Stimulated activated effector memory CD8-positive, alpha-beta T cell treated with anti-CD3 and anti-CD28 coated beads, Interleukin-12 subunit alpha, Interleukin-12 subunit beta, amount 100 ng/mL, for 72 hours (primary cell): ENCODE measurements around the gene MAN1C1.

Experiments used
- ATAC-seq: fragments of 150-1000 bp; cut with Tn5 transposase; 2 replicates; pipeline ENCODE4 v1.10.0; 2021
- DNase-seq, 2 donors: peaks; one replicate each; pipeline ENCODE4 v3.0.0; 2021 to 2022; ENCODE audit warnings: low spot score in 2 of 2
- H3K27ac Mint-ChIP-seq: one replicate; pipeline ENCODE4 v1.8.0; 2022; ENCODE audit warnings: mild to moderate bottlenecking, mixed read lengths
- H3K36me3 Mint-ChIP-seq: one replicate; pipeline ENCODE4 v1.8.0; 2022; ENCODE audit warnings: mild to moderate bottlenecking, mixed read lengths
- H3K4me1 Mint-ChIP-seq: one replicate; pipeline ENCODE4 v1.8.0; 2022; ENCODE audit warnings: mixed read lengths
- H3K4me3 Mint-ChIP-seq: one replicate; pipeline ENCODE4 v1.8.0; 2022; ENCODE audit warnings: mild to moderate bottlenecking, mixed read lengths
- H3K9me3 Mint-ChIP-seq: one replicate; pipeline ENCODE4 v1.8.0; 2022; ENCODE audit warnings: mixed read lengths

The MAN1C1 gene

DNA sequence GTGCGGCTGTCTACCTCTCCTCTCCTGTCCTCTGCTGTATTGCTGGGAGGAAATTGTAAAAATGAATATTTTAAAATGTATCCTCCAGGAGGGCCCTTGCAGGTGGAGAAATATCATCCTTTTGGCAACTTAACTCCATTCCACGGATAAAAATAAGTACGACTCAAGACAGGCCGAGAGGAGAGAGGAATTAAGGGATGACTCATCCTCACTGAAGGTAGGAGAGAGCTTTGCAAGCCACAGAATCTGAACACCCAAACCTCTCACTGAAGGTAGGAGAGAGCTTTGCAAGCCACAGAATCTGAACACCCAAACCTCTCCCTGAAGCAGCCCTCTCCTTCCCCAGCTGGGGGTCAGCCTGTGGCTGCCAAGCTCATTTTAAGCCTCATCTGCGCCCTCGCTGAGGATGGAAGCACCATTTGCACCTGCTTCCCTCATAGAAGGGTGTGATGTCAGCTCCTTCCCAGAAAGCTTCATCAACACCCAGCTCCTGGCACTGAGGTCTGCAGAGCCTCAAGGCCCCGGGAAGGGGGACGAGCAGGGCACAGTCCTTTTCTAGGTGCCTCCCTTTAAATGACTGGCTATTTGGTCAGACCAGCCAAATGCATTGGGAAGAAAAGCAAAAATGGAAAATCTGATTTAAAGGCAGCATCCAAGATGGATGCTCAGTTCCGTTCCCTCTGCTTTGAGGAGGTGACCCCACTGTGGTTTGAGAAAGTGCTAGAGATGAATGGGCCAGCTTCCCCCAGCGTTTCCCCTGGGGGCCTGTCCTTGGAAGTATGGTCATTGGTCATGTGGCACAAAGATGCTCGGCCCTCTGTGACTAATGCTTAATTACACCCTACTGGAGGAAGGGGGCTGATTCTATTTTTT, 170.5 kb downstream of the MAN1C1 start:
- H3K9me3 Mint-ChIP-seq: no peaks in the 10 kb centered on the region
- no peak overlapping the region for H3K27ac Mint-ChIP-seq
- no peak overlapping the region for H3K4me3 Mint-ChIP-seq

DNA sequence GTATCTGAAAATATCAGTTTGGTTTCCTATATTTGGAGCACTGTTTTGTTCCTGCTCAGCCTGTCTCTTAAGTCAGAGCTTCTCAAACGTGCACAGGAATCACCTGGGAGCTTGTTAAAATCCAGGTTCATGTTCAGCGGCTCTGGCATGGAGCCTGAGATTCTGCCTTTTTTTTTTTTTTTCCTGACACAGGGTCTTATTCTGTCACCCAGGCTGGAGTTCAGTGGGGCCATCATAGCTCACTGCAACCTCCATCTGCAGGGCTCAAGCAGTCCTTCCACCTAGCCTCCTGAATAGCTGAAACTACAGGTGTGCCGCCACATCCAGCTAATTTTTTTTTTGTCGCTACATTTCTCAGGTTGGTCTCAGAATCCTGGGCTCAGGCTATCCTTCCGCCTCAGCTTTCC, 171.2 kb downstream of the MAN1C1 start:
- Mint-ChIP-seq H3K4me1 (no peaks in the 10 kb centered on the region), H3K4me3 (no peak overlapping the region), H3K27ac (no peak overlapping the region), H3K36me3 (peaks cover 5% of the 10 kb centered on the region), H3K9me3 (no peaks in the 10 kb centered on the region)
- ATAC-seq (no peak), DNase-seq (no peak)

More for the DNA sequence above, 170.5 kb downstream of the MAN1C1 start:
- no peak for DNase-seq
- H3K36me3 Mint-ChIP-seq: peaks cover 5% of the 10 kb centered on the region
- H3K4me1 Mint-ChIP-seq: no peaks in the 10 kb centered on the region
- no peak for ATAC-seq

DNA sequence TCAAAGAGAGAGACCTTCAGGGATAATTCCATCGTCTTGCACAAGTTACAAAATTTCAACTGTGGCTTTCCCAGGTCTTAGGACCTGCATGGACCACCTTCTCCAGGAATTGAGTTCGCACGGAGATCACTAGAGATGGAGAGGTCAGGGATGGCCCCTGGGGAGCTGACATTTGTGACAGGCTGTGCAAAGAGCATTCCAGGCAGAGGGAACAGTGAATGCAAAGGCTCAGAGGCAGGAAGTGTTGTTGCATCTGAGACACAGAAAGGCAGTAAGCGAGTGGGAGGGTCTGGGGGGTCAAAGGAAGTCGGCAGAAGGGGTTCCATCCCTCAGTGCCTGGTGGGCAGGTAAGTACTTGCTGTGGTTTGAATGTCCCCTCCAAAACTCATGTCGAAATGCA, 173.9 kb downstream of the MAN1C1 start:
- no peaks in the 10 kb centered on the region for H3K9me3 Mint-ChIP-seq
- H3K4me3 Mint-ChIP-seq: no peak overlapping the region
- ATAC-seq: no peak
- H3K27ac Mint-ChIP-seq: peak overlapping the region; percentile 62
- H3K36me3 Mint-ChIP-seq: peaks cover 5% of the 10 kb centered on the region
- DNase-seq: no peak
- peaks cover 6% of the 10 kb centered on the region for H3K4me1 Mint-ChIP-seq

DNA sequence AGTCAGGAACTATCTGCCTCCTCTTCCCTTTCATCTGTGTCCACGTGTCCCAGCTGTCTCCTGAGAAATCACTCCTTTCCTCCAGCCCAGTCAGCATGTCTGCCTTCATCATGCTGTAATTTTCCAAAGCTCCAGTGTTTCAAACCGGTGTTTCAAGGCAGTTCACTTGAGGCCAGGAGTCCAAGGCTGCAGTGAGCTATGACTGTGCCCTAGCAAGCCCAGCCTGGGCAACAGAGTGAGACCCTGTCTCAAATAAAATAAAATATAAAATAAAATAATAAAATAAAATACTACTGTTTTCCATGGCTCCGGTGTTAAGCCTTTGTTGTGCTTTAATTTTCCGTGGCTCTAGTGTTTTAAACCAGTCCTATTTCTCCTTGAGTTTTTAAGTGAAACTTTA, 175.5 kb downstream of the MAN1C1 start:
- H3K4me3 Mint-ChIP-seq: no peak overlapping the region
- ATAC-seq: no peak
- no peaks in the 10 kb centered on the region for H3K9me3 Mint-ChIP-seq
- peaks cover 22% of the 10 kb centered on the region for H3K4me1 Mint-ChIP-seq
- H3K27ac Mint-ChIP-seq: peak overlapping the region; percentile 61
- no peak for DNase-seq
- peaks cover 5% of the 10 kb centered on the region for H3K36me3 Mint-ChIP-seq

- Mint-ChIP-seq H3K9me3 (no peaks in the 10 kb centered on the region), H3K4me3 (no peak overlapping the region), H3K27ac (no peak overlapping the region), H3K36me3 (no peaks in the 10 kb centered on the region), H3K4me1 (peaks cover 36% of the 10 kb centered on the region)
- ATAC-seq: no peak
- no peak for DNase-seq
These were observed 177.1 kb downstream of the MAN1C1 start for GRCh38 chr1:25793585-25794170.

- no peak overlapping the region for H3K4me3 Mint-ChIP-seq
- peak overlapping the region; percentile 38 for H3K27ac Mint-ChIP-seq
- ATAC-seq (no peak), DNase-seq (no peak)
- peaks cover 36% of the 10 kb centered on the region for H3K4me1 Mint-ChIP-seq
- H3K36me3 Mint-ChIP-seq: no peaks in the 10 kb centered on the region
- no peaks in the 10 kb centered on the region for H3K9me3 Mint-ChIP-seq
These were observed 177.7 kb downstream of the MAN1C1 start for GRCh38 chr1:25794325-25794724.

DNA sequence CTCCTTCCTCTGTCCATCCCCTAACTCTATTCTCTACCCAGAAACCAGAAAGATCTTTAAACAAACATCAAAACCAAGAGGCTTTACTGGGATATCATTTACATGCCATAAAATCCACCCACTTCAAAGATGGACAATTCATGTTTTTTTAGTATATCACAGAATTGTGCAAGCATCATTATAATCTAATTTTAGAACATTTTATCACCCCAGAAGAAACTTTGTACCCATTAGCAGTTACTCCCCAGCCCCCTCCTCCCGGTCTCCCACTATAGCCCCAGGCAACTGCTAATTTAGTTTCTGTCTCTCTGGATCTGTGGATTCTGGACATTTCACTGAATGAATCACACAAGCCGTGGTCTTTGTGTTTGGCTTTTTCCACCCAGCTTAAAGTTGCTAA, 178.6 kb downstream of the MAN1C1 start:
- Mint-ChIP-seq H3K4me1 (peaks cover 36% of the 10 kb centered on the region), H3K4me3 (no peak overlapping the region), H3K36me3 (no peaks in the 10 kb centered on the region), H3K9me3 (no peaks in the 10 kb centered on the region), H3K27ac (peak overlapping the region; percentile 38)
- no peak for DNase-seq
- no peak for ATAC-seq

- ATAC-seq: peak; percentile 91
- H3K36me3 Mint-ChIP-seq: no peaks in the 10 kb centered on the region
- peak in 1 of 2 donors; percentile 71 for DNase-seq
- peaks cover 44% of the 10 kb centered on the region for H3K4me1 Mint-ChIP-seq
- H3K27ac Mint-ChIP-seq: peak overlapping the region; percentile 76
- peak overlapping the region; percentile 61 for H3K4me3 Mint-ChIP-seq
- no peaks in the 10 kb centered on the region for H3K9me3 Mint-ChIP-seq
These were observed 179.6 kb downstream of the MAN1C1 start for GRCh38 chr1:25795946-25796810.

GRCh38 chr1:25796811-25797458, 180.3 kb downstream of the MAN1C1 start:
- H3K4me1 Mint-ChIP-seq: peaks cover 44% of the 10 kb centered on the region
- DNase-seq (peak; percentile 59 to 85), ATAC-seq (peak; percentile 60)
- peak overlapping the region; percentile 76 for H3K27ac Mint-ChIP-seq
- no peaks in the 10 kb centered on the region for H3K9me3 Mint-ChIP-seq
- no peaks in the 10 kb centered on the region for H3K36me3 Mint-ChIP-seq
- peak overlapping the region; percentile 61 for H3K4me3 Mint-ChIP-seq

DNA sequence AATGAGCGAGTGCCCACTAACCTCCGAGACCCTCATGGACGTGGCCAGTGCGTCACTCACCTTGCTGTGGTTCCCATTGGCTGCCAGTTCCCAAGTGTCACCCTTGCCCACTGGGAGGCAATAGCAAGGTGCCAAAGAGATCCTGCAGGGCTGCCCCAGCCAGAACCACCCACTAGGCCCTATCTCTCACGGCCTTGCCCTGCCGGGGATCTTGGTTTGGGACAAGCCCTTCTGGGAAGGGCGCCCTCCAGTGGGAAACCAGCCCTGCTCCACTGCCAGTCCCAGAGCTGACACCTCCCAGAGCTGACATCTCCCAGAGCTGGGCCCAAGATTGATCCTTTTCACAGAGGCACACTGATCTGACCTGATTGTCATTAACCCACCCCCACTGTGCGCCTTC, 181.3 kb downstream of the MAN1C1 start:
- Mint-ChIP-seq H3K36me3 (no peaks in the 10 kb centered on the region), H3K4me1 (peaks cover 52% of the 10 kb centered on the region), H3K9me3 (no peaks in the 10 kb centered on the region), H3K27ac (peak overlapping the region; percentile 76), H3K4me3 (peak overlapping the region; percentile 61)
- ATAC-seq (no peak), DNase-seq (no peak)

GRCh38 chr1:25798666-25799351, 182.2 kb downstream of the MAN1C1 start:
- Mint-ChIP-seq H3K4me1 (peaks cover 53% of the 10 kb centered on the region), H3K9me3 (no peaks in the 10 kb centered on the region)

DNA sequence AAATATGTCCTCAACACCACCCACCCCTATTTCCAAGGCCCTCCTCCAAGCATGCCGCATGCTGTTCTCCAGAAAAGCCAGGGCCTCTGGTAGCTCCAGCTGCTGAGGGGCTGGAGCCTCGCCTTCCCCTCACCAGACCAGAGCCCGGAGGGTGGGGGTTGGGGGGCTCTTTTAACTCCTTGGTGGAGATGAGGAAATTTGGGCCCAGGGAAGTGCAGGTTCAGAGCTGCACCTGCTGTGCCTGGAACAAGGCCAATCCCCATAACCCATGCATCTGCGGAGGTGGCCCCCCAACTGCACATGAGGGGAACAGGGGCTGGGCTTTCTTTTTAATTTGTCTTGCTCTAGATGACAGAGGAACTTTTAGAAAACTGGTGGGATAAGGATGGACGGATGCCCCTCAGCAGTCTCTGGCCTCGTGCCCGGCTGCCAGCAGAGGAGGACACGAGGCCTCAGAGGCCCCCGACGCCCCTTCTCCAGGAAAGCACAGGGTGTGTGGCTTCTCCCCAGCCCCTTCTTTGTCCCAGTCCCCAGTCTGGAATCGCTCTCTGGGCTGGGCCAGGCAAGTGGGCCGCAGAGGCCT, 182.9 kb downstream of the MAN1C1 start:
- Mint-ChIP-seq H3K4me3 (peak overlapping the region; percentile 65), H3K27ac (peak overlapping the region; percentile 40), H3K9me3 (no peaks in the 10 kb centered on the region), H3K36me3 (no peaks in the 10 kb centered on the region), H3K4me1 (peaks cover 59% of the 10 kb centered on the region)
- ATAC-seq (no peak), DNase-seq (no peak)

More at GRCh38 chr1:25798666-25799351, 182.2 kb downstream of the MAN1C1 start:
- peak overlapping the region; percentile 65 for H3K4me3 Mint-ChIP-seq
- no peak for ATAC-seq
- no peak overlapping the region for H3K27ac Mint-ChIP-seq
- no peaks in the 10 kb centered on the region for H3K36me3 Mint-ChIP-seq
- DNase-seq: no peak

DNA sequence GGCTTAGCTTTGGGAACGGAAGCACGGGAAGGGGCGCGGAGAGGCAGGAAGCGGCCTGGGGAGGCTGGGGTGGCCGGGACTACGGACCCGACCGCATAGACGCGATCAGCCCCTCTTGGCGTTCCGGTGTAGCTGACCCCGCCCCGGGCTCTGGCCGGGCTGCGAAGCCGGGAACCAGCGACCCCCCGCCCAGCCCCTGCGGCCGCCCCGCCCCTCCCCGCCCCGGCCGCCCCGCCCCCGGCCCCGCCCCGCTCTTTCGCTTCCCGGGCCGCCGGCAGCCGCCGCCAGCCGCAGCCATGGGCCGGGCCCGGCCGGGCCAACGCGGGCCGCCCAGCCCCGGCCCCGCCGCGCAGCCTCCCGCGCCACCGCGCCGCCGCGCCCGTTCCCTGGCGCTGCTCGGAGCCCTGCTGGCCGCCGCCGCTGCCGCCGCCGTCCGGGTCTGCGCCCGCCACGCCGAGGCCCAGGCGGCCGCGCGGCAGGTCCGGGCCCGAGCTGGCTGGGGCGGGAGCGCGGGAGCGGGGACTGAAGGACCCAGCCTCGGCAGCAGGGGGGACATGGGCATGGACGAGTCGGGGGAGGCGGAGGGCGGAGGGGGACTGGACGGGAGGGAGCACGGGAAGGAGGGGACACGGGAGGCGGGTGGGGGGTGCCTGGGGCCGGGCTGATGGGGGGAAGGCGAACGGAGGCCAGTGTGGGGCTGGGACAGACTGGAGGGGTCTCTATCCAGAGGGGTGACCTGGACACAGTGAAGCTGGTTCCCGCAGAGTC, 183.5 kb downstream of the MAN1C1 start, which contains the start of gene SELENON:
Gene SELENON, plus strand, starts transcription at position 259 of the 768 bp plus-strand sequence. Its CDS starts 38 bp downstream, at position 297.
- Mint-ChIP-seq H3K36me3 (no peaks in the 10 kb centered on the region), H3K4me3 (peak within 1 kb of the TSS; percentile 65), H3K4me1 (peaks cover 62% of the 10 kb centered on the region), H3K9me3 (no peaks in the 10 kb centered on the region), H3K27ac (peak within 1 kb of the TSS; percentile 40)
- peak; percentile 31 for ATAC-seq
- DNase-seq: peak; percentile 23 to 66
